HG02981 (cell line): Measurements from ENCODE around the gene SOX6.
"Not testable (repeated sequence)": the region's sequence is repeated elsewhere in the genome, so short reads cannot be mapped to it uniquely, and the experiment has no call there.

ENCODE experiments used
- ATAC-seq: cut with Tn5 transposase; IDR thresholded peaks from one replicate; pipeline ENCODE4 v1.9.1; 2021; ENCODE audit warnings: mild to moderate bottlenecking, moderate library complexity; ENCODE audit not compliant: unreplicated experiment

The SOX6 gene

DNA sequence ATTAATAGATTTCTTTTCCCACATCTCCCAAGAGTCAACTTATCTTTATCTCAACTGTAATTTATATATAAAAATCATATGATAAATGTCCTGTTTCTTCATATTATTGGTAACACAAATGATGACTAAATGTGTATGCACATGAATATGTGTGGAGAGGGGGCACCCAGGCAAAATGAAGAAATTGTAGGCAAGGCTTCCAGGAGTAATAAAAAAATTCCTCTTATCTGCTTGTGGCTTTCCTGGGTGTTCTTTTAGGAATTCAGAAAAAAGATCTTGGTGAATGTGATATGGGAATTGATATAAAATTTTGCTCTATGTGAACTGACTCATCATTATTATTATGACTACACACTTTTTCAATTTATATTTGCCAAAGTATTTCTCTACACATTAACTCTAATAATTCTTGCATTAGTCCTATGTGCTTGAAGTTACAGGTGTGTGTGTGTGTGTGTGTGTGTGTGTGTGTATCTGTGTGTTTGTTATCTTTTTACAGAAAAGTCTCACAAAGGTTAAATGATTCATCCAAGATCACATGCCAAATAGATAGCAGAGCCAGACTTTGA, 197.8 kb downstream of the SOX6 start:
- no peak for ATAC-seq

DNA sequence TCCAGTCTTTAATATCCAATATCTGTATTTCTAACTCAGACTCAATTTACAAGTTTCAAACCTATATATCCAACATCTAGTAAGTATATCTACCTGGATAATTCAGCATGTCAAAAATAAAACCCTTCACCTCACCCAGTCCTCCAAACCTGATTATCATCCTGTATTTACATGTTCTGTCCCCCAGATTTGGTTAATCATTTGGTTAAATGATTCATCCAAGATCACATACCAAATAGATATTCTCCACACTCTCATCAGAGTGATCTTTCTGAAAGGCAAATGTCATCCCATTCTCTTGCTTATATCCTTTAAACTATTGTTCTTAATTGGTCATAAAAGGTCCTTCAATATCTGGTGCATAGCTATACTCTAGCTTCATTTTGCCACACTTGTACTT, 199.0 kb downstream of the SOX6 start:
- ATAC-seq = no peak

DNA sequence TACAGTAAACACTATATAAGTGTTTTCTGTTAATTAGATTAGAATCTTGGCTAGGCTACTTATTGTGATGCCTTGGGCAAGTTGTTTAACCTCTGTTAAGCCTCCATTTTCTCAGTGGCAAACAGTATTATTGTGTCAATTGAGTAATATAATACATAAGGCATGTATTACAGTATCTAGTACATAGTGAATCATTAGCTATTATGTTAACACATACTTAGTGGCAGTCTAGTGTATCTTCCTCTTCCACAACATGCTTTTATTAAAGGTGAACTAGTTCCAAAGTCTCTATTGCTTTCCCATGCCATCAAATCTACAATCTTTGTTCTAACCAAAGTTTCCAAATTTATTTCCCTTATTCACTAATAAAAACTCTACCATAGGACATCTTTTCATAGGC, 200.9 kb downstream of the SOX6 start:
- no peak for ATAC-seq

DNA sequence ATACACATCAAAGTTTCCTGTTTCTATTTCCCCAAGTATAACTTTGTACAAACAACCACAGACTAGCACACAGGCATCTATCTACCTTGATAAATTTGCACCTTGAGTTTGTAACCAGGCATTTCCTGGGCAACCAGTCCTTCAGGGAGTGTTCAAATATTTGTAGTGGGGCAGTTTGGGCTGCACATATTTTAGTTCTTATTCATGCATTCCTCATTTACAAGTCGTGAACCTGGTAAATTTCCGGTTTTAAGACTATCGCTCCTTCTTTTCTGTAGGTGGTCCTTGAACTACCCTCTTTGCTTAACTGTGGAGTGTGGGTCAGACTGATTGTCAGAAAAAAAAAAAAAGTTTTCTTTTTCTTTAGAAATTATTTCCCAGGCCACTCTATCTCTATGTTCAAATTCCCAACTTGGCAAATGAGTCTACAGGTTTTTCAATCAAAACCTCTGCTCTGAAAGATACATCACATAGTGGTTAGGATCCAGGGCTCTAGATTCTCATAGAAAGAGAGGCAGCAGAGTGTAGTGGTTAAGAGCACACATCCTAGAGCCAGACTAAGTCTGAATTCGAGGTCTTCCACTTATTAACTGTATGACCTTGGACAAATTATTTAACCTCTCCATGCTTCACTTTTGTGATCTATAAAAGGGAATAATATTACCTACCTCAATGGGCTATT, 201.5 kb downstream of the SOX6 start:
- ATAC-seq = no peak

DNA sequence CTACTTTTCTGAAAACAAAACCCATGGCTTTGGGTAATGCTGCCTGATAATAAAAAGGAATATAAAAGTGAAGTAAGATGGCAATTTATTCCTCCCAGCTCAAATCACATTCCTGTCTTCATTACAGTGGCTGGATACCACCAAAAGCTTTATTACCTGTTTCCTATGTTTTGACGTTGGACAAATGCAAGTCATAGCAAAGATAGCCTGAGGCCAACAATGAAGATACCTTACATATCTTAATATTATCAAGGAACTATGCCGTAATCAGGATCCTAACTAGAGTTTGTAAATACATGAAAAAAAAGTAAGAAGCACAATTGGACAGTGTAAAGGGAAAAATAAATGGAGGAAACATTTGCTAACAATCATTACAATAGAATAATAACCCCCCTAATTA, 202.4 kb downstream of the SOX6 start:
- no peak for ATAC-seq

DNA sequence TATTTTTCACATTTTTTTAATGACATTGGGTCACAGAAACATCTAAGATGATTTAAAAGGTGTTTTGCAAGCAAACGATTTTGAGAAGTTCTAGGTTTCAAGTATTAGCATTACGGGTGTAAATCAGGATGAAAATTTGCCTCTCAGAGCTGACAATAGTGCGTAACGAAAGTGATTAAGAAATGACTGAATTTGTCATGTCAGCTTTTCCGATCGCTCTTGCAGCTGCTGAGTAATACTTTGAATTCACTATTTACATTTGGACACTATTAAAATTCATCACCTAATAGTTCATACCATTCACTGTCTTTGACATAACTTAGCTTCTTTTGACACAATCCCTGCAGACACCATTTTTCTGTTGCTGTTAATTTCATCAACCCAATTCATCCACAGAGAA, 205.2 kb downstream of the SOX6 start:
- no peak for ATAC-seq

DNA sequence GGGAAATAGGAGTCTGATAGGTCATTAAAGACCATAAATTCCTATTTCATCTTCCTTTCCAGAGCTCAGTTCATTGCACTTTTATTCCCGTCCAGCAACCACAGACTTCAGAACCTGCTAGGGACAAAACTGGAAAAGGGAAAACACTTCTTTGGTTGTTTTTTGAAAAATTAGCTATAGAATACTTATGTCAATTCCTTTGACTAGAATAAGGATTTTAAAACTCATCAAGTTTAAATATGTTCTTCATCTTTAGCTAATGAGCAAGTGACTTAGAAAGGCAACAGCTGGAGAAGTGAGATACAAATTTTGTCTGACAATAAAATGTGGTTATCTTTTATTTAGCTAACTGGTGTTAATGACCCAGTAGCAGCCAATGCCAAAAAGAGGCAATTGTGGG, 206.9 kb downstream of the SOX6 start:
- ATAC-seq = no peak

DNA sequence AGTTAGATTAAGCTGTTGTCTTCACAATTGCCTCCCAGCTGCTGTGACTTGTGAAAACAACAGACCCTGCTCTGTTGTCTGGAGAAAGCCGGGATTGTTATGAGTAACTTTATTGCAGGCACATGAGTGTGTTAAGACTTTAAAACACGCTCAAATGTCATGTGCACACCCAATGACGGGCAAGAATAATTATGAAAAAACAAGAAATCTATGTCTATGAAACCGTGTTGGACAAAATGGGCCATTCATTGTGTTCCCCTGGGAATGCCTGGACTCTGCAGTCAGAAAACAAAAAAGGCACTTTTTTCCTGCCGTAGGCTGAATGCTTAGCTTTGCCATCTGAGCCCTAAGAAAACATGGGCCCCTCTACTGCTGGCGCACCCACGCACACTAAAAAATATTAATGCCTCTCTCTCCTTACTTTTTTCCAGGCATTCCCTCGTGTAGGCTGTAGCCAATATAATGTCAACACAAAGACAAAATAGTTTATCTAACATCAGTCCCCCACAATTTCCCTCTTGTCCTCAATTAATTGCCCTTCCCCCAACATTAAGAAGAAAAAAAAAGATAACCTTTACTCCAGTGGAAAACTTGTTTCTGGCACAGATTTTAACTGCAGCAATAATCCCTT, 207.9 kb downstream of the SOX6 start:
- no peak for ATAC-seq

DNA sequence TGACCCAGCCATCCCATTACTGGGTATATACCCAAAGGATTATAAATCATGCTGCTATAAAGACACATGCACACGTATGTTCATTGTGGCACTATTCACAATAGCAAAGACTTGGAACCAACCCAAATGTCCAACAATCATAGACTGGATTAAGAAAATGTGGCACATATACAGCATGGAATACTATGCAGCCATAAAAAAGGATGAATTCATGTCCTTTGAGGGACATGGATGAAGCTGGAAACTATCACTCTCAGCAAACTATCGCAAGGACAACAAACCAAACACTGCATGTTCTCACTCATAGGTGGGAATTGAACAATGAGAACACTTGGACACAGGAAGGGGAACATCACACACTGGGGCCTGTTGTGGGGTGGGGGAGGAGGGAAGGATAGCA, 209.4 kb downstream of the SOX6 start:
- ATAC-seq = not testable (repeated sequence)

DNA sequence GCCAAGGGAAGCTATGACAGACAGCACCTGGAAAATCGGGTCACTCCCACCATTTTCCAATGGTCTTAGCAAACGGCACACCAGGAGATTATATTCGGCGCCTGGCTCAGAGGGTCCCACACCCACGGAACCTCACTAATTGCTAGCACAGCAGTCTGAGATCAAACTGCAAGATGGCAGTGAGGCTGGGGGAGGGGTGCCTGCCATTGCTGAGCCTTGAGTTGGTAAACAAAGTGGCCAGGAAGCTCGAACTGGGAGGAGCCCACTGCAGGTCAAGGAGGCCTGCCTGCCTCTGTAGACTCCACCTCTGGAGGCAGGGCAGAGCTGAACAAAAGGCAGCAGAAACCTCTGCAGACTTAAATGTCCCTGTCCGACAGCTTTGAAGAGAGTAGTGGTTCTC, 214.7 kb downstream of the SOX6 start:
- not testable (repeated sequence) for ATAC-seq

DNA sequence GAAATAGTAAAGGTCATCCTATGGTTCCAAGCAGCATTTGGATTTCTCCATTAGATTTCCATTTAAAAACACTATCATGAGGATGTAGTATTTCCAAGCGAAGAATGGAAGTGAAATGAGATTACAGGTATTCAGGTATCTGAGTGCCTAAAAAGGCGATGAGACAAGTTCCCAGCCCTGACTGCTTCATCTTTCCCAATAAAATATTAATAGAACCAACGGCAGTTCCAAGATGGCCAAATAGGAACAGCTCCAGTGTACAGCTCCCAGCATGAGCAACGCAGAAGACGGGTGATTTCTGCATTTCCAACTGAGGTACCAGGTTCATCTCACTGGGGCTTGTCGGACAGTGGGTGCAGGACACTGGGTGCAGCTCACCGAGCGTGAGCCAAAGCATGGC, 215.2 kb downstream of the SOX6 start:
- ATAC-seq = not testable (repeated sequence)

DNA sequence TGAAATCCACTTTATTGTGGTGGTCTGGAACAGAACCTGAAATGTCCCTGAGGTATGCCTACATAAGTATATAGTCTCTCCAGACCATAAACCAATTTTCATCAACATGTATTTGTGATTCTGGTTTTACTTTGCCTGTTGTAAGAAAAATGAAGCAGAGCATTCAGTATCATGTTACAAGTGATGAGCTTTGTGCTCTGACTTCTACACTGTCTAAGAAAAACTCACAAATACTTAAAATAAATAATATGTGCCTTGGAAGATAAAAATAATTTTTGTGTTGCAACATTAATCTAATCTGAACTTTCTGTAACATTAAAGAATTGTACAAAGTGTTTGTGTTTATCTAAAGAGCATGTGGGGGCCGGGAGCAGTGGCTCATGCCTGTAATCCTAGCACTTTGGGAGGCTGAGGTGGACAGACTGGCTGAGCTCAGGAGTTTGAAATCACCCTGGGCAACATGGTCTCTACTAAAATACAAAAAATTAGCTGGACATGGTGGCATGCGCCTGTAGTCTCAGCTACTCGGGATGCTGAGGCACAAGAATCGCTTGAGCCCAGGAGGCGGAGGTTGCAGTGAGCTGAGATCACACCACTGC, 219.5 kb downstream of the SOX6 start:
- no peak for ATAC-seq

DNA sequence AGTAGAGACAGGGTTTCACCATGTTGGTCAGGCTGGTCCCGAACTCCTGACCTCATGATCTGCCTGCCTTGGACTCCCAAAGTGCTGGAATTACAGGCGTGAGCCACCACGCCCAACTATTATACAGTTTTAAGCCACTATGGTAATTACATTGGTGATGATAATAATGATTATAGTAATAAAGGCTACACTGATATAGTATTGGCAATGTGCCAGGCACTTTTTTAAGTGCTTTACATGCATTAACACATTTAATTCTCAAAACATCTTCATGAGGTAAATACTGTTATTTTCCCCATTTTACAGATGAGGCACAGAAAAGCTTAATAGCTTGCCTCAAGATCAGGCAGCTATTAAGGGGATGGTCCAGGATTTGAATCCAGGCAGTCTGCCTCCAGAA, 222.5 kb downstream of the SOX6 start:
- ATAC-seq = no peak

DNA sequence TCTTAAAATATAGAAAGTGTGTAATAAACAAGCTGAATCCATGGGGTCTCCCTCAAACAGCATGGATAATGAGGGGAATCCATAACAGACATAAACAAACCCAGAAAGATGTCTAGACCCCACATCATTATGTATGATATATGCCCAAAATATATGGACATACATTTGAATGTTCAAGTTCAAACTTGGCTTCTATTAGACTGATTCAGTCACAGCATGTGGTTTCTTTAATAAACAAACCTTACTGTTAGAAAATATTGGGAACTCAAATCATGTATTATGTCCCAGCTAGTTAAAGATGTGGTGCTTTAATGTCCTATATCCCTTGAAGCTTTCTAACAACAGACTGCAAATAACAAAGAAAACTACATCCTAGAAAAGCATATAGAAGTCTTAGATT, 228.6 kb downstream of the SOX6 start:
- no peak for ATAC-seq

DNA sequence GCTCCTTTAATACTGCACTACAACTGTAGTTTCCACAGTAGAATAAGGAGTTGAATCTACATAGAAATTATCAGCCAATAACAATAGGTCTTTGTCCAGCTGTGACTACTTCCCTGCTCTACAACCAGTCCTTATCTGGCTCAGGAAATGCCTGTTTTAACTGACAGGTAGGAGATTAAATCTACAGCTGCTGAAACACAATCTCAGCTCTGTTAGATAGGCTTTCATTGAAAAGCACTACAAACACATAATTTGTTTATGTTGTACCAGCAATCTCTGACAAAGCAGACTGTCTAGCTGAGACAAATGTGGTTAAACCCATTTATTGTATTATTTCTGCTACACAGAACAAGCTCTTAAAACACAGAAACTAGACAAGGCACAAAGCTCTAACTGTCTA, 230.0 kb downstream of the SOX6 start:
- no peak for ATAC-seq

DNA sequence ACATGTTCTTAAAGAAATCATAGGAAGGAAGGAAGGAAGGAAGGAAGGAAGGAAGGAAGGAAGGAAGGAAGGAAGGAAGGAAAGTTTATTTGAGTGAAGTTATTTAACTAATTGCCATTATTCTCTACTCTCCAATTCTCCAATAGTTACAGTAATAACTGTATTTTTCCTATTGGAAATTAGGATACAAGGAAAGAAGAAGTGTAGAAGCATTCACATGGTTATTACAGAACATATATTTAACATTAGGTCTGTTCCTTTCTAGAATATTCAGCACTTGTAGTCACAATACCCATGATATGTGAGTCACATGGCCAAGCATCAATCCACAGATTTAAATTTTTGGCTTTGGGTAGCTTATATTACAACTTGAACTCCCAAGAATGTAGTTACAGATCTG, 230.6 kb downstream of the SOX6 start:
- ATAC-seq = no peak

DNA sequence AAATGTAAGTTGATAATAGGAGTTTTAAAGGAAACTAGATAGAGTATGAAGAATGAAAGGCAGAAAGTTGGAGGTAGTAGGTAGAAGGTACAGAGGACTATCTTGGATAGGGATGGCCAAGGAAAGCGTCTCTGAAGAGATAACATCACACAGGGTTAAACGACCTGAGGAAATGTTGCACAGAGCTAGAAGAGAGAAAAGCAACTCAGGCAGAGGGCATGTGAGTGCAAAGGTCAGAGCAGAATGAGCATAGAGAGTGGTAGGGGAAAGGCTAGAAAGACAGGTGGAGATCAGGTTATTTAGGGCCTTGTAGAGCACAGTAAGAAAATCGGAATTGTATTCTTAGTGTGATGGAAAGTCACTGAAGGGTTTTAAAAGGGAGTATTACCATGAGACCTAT, 232.0 kb downstream of the SOX6 start:
- no peak for ATAC-seq

DNA sequence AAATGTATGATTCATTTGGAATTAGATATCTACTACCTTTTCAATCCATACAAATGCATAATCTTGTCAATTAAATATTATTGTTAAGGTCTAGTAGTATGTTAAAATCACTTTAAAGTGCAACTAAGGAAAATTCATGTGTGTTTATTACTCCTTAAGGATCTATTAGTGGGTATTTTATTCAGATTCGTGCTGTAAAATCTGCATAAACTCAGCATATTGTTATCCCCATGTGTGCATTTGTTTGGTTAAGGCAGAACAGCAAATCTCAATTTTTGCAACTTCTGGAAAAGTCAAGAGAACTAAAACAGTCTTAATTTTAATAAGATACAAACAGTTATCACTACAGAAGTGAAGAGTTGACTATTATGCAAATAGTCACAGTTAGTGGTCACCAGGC, 234.5 kb downstream of the SOX6 start:
- no peak for ATAC-seq

DNA sequence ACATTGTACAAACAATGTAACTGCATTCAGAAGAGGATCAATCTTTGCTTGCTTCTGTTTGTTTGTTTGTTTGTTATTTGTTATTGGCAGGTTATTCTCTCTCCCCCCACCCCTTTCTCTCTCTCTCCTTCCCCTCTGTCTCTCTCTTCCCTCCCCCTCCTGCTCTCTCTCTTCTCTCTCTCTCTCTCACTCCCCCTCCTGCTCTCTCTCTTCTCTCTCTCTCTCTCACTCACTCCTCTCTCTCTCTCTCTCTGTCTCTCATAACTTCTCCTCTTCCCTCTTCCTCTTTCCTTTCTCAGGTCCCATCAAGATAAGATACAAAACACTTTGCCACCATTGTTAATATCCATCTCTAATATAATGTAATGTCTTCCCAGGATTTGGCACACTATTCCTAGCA, 236.3 kb downstream of the SOX6 start:
- no peak for ATAC-seq

DNA sequence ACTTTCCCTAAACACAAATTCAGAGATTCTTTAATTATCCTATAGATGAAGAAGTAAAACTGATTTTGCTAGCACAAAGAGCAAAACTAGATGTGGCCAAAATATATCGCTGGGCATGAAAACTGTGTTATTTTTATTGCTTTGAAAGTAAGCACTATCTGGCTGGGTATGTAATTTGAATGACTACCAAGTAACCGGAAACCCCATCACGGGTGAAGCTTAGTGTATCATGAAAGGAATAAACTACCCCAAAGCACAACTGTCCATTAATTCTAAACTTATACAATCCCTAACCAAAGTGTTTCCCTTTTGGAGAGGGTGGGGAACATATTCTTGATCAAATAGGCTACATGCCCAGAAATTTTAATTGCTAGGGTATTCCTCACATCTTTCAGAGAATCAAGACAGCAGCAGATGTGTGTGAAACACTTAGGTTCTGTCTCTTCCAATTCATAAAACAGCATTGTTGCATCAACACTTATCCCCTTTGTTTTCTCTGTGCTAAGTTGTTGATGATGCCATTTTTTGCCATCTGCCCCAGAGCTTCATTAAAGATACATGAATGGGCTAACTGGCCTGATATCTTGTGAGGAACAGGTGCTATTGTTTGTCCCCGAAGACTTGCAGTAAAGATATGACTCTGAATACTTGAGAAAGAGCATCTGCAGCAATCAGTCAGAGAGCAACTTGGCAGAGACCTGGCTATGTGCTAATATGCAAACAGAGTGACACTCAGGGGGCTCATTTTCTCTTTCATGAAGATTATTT, 238.2 kb downstream of the SOX6 start:
- ATAC-seq = no peak
